CD4-positive, alpha-beta T cell treated with Interleukin-21 for 1 hour (primary cell): Measurements from ENCODE around the gene WDTC1.

Experiments used
- DNase-seq: peaks from one replicate; pipeline ENCODE4 v3.0.0-alpha.2; 2020

Gene WDTC1

DNA sequence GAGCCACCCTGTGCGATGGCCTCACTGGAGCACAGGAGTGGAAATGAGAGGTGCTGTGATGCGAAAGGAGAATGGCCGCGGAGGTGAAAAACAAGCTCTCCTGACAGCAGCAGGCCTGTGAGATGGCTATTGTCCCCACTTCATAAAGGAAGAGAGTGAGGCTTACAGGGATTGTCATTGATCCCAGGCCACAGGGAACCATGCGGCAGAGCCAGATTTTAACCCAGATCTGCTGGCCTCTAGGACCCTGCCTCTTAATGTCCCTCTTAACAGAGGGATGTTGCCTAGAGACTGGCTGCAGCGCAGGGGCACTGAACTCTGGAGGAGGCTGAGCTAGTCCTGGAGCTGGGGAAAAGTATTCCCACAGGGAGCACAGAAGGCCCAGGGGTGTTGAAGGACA lies 104.3 kb downstream of the WDTC1 start:
- DNase-seq, result no peak

DNA sequence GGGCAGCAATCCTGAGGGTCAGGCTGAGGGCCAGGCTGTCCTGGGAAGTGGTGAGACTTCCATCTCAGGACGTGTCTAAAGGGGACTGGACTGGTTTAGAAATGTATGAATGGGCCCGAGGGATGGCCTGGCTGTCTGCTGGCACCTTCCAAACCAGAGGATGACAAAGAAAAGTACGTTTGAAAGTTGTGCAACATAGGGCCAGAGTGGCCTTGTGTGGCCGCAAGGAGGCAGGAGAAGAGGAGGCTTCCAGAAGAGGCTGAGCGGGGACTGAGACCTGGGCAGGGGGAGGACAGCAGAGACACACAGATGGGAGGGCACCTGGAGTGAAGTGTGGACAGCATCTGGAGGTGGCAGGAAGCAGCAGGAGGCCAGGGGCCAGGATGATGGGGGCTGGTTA lies 104.8 kb downstream of the WDTC1 start:
- DNase-seq, result no peak

DNA sequence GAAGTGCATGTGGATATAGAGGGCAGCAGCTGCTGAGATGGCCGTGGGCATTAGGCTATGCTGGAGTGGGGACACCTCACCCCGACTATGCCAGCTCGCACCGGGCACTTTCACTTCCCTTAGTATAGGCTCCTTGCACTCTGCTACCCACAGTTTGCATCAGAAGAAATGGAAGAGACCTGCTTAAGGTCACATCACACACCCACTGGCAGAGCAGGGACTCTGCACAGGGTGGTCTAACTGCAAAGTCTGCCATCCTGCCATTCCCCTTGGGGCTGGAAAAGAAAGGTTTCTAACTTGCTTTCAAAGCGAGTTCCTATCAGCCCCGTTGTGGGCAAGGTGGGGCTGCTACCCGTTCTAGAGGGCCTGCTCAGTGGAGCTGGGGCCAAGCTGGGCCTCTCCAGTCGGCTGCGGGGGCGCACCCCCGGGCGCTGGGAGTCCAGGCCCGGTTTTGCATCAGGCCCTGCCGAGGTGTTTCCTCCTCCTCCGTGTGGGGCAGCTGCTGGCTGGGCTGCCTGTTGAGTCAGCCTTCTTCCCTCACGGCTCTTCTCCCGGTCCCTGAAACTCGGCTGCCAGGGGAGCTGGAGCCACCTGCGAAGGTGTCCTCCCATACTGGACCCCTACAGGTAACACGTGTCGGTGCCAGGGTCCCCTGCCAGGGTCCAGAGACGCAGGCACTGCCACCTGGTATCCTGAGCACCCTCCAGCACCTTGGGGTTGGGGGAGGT lies 107.3 kb downstream of the WDTC1 start, which contains the start of gene SYTL1:
TSS of gene SYTL1 (plus strand) at position 498 of the 728 bp plus-strand sequence. CDS start 3,313 bp downstream, outside the sequence.
- DNase-seq, result peak; percentile 68

DNA sequence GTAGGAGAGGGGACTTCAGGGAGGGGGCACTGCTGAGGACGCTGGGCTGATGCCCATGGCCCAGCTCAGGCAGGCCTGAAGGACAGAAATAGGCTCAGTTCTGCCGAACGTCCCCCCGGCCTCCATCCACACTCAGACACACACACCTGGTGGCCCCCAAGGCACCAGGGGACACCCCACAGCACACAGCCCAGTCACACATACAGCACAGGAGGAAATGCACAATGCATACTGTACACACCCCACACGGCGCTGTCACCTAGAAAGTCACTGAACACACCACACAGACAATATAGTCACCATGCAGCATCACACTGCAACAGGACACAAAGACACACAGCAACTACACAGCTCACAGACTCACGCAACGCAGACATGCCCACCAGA lies 108.0 kb downstream of the WDTC1 start:
- peak; percentile 39 for DNase-seq

DNA sequence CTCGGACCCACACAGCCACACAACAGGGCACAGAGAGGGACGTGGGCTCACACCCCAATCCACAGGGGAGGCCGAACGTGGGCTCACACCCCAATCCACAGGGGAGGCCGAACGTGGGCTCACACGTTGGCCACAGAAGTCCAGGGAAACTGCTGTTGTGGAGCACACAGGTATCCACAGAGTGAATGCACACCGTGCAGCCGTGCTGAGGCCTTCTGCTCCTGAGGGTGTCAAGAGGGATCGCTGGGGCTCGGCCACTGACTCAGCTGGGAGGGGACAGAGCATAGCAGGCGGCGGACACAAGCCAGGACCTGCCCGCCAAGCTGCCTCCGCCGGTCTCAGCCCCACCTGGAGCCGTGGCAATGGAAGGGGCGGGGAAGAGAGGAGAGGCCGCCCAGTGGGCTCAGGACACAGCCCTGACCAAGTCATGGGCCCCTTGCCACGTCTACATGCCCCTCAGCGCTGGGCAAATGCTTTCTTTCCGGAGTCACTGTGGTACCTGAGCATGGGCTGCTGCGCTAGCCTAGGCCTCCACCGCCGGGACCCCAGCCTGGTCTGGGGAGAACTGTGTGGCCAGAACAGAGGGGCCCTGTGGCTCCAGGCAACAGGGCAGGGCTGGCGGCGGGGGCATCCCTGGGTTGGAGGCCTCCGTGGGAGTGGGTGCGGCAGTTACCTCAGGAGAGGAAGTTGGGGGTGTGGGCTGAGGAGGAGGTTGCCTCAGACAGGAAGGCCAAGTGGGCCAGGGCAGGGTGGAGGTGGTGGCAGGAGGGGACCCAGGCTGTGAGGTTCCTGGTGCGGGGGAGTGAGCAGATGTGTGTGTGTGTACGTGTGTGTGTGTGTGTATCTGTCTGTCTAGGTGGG lies 108.6 kb downstream of the WDTC1 start:
- peak; percentile 87 for DNase-seq

DNA sequence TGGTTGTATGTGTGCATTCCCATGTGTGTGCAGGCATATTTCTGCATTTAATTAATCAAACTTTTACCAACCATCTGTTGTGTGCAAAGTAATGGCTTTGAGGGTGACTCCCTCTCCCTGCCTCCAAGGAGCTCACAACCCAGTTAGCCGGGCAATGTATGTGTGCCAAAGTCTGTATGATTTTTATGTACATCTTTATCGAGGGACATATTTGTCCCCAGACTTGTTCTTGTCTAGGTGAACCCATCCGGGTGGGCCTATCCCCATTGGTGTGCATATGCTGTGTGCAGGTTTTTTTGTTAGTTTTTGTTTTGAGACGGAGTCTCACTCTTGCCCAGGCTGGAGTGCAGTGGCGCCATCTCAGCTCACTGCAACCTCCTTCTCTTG lies 109.2 kb downstream of the WDTC1 start:
- DNase-seq, result no peak

DNA sequence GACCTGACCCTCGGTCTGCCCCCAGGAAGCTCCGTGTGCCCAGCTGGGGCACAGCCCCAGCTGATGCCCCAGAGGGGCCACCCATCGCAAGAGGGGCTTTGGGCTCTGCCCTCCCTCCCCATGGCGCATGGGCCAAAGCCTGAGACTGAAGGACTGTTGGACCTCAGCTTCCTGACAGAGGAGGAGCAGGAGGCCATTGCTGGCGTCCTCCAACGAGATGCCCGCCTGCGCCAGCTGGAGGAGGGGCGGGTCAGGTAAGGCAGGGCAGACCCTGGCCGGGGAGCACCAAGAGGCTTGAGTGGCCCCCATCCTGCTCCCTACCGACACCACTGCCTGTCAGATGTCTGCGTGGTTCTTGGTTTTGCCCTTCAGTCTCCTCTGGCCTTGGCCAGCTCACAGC lies 110.8 kb downstream of the WDTC1 start:
- no peak for DNase-seq

DNA sequence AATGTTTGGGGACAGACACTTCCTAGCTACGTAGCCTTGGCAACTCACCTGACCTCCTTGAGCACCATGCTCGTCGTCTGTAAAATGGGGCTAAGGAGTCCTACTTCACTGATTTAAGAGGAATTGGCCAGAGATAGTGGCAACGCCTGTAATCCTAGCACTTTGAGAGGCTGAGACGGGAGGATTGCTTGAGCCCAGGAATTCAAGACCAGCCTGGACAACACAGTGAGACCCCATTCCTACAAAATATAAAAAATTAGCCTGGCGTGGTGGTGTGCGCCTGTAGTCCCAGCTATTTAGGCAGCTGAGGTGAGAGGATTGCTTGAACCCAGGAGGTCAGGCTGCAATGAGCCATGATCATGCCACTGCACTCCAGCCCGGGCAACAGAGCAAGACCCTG lies 111.9 kb downstream of the WDTC1 start:
- no peak for DNase-seq

DNA sequence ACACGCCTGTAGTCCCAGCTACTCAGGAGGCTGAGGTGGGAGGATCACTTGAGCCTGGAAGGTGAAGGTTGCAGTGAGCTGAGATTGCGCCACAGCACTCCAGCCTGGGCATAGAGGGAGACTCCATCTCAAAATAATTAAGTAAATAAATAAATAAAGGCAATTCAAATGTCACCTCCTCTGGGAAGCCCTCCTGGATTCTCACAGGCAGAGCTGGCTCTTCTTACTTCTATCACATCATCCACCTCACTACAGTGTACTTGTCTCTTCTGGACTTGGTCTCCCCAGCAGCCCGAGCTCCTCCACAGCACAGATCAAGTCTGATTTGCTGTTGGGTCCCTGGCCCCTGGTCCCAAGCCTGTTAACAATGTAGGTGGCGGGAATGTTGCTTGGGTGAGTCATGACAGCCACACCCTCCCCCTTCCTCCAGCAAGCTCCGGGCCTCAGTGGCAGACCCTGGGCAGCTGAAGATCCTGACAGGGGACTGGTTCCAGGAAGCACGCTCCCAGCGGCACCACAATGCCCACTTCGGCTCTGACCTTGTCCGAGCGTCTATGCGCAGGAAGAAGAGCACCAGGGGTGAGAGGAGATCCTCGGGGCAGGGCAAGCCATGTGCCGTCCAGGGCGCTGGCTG lies 112.7 kb downstream of the WDTC1 start:
- DNase-seq, result no peak

DNA sequence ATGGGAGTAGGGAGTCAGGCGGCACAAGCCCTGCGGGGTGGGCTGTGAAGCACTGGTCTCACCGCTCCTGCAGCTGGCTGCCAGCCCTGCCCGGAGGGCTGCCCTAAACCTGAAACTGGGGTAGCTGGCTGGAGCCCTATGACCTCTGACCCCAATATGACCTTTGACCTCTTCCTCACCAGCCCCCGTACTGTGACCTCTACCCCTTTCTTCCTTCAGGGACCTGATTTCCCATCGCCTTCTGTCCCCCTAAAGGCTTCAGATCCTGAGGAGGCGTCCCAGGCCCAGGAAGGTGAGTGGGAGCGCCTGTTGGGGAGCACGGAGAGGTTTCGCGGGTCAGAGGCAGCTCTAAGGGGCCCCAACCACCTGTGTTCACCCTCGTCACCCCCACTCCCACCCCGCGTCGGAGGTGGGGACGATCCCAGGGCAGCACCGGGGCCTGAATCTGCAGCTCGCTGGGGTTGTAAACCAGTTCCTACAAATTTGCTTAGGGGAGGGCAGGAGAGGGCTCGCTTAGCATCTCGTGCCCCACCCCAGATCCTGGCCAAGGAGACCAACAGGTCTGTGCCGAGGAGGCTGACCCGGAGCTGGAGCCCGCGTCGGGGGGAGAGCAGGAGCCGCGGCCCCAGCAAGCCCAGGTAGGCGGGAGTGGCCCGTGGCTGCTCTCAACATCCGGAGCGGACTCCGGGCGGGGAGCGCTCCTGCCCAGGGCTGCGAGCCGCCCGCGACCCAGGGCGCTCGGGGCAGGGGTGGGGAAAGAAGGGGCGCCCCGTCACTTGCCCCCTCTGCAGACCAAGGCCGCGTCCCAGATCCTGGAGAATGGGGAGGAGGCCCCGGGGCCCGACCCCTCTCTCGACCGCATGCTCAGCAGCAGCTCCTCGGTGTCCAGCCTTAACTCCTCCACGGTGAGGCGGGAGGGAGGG lies 114.7 kb downstream of the WDTC1 start:
- DNase-seq, result peak; percentile 45

DNA sequence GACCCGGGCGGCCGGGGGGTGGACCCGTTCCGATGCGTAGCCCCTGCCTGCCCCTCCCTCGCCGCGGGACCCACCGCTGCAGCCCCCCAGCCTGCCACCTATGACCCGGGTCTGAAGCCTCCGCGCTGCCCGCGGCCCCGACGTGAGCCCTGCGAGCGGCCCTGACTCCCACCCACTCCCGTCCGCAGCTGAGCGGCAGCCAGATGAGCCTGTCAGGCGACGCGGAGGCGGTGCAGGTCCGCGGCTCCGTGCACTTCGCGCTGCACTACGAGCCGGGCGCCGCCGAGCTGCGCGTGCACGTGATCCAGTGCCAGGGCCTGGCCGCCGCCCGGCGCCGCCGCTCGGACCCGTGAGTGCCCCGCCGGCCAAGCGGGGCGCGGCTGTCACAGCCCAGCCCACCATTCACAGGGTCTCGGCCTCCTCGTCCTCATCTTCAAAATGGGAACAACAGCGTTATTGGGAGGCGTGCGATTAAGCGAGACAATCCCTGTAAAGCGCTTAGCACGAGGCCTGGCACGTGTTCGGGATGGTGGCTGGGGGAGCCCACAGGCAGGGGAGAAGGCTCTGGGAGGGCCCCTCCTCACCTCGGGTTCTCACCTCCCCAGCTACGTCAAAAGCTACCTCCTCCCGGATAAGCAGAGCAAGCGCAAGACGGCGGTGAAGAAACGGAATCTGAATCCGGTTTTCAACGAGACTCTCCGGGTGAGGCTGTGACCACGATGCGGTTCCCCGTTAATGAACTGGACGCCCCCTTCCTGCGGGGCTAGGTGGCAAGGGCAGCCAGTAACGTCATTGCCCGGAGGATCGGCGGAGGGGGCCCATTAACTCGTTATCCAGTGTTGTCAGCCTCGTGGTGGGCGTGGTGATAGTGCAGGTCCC lies 115.6 kb downstream of the WDTC1 start:
- DNase-seq, result no peak

DNA sequence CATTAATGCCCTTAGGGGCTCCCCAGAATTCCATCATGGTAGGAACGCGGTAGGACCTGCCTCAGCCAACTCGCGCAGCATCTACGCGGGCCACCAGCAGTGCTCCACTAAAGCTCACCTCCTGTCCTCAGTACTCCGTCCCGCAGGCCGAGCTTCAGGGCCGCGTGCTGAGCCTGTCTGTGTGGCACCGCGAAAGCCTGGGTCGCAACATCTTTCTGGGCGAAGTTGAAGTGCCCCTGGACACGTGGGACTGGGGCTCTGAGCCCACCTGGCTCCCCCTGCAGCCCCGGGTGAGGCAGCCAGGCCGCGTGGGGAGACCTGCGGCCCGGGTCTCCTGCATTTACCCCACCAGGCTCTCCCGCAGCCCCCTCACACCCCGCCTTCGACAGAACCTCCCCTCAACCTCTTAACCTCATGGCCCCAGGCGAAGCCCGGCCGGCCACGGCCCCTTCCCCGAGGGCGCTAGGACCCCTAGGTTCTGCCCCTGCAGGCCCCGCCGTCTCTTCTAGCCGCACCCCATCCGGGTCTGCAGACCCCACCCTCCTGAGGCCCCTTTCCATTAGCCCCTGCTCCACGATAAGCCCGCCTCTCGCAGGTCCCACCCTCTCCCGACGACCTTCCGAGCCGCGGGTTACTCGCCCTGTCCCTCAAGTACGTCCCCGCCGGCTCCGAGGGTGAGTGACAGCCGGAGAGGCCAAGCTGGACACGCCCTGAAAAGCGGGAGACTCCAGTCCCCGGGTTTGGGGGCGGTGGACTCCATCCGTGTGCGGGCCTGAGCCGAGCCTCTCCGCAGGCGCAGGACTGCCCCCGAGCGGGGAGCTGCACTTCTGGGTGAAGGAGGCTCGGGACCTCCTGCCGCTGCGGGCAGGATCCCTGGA lies 116.5 kb downstream of the WDTC1 start:
- DNase-seq, result no peak

DNA sequence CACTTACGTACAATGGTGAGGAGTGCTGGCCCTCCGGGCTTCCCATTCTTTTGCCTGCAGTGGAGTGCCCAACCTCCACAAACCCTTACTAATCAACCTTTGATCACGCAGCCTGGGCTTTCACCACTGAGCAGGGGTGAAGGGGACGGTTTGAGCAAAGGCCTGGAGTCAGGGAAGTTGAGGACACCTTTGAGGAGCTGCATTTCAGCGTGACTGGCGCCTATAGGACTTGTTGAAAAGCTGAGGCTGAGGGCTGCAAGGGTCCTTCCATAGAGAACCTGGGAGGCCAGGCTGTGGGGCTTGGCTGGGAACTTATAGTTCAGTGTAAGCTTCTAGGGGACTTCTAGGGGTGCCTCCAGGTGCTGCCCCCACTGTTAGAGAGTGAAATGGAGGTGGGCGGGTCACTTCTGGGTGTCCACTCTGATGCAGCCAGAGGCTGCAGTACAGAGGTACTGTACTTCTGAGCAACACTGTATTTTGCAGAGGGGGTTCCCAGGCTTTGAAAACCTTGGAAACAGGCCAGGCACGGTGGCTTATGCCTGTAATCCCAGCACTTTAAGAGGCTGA lies 117.2 kb downstream of the WDTC1 start:
- DNase-seq, result no peak

DNA sequence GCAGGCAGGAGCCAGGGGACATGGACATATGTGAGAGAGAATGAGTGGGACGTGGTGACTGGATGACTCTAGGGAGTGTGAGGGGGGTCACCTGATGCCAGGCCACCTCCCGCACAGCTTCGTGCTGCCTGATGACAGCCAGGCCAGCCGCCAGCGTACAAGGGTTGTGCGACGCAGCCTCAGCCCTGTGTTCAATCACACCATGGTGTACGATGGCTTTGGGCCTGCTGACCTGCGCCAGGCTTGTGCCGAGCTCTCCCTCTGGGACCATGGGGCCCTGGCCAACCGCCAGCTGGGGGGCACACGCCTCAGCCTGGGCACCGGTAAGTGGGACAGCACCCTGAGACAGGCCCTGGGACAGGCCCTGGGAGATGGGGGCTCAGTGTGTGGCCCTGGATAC lies 118.7 kb downstream of the WDTC1 start:
- DNase-seq, result no peak

DNA sequence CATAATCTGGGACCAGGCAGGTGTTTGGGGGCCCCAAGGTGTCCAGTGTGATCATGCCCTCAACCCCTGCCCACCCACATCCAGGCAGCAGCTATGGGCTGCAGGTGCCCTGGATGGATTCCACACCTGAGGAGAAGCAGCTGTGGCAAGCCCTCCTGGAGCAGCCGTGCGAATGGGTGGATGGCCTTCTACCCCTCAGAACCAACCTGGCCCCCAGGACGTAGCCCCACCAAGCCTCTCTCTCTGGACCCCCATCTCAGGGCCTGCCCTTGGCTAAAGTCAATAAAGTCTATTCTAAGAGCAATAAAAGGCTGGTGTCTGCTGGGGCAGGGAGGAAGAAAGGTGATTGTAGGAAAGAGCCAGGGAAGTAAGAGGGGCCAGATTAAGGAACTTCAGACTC lies 119.2 kb downstream of the WDTC1 start:
- DNase-seq, result no peak

DNA sequence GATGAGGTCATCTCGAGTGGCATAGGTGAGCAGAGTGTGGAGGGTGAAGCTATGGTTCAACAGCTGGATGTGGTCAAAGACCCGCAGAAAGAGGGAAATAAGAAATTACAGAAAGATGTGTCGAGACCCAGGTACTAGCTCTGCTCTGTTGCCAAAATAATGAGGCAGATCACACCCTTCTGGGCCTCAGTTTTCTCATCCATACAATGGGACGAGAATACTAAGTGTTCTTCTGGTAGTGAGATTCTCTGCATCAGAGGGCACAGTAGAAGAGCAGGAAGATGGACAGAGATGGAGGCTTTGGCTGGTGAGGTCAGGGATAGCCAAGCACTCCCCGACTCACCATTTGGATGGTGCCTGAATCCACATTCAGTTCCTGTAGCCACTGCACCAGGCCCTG lies 121.3 kb downstream of the WDTC1 start:
- no peak for DNase-seq

DNA sequence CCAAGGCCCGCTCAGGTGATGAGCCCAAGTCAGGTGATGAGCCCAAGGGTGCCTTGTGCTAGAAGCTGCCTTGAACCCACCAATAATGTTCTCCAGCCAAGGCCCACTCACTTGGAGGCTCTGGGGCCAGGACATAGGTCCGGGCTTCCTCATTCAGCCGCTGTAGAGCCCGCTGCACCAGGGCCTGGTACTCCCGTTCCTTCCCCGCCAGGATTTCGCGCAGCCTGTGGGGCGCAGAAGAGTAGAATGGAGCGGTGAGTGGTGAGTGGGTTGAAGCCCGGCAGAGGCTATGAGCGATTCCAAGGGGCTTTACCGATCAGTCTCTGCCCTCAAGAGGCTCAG lies 121.8 kb downstream of the WDTC1 start:
- no peak for DNase-seq

DNA sequence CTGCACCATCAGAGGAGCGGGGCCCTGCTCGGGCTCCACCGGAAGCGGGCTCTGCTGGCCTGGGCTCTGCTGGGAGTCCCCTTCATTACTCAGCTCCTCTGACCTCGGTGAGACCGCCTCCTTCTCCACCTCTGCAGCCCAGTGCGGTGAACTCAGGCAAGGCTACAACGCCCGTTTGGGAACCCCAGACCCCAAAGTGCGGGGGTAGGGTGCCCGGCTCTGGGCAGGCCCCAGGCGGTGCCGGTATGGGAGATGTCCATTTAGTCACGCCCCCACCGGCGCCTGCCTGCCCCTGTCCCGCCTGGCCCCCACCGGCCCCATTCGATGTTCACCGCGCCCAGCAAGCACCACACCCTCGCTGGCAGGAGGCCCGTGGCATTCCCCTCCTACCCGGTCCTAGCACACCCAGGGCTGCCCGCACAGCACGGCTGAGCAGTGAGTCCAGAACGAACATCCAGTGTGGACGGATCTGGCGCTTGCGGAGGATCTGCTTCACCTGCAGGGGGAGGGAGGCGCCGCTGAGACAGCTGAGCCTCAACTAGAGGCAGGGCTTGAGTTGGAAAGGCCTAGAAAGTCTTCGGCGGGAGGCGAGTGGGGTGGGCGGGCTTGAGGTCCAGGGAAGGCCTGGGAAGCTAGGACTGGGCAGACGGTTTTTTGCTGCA lies 122.3 kb downstream of the WDTC1 start:
- peak; percentile 63 for DNase-seq

DNA sequence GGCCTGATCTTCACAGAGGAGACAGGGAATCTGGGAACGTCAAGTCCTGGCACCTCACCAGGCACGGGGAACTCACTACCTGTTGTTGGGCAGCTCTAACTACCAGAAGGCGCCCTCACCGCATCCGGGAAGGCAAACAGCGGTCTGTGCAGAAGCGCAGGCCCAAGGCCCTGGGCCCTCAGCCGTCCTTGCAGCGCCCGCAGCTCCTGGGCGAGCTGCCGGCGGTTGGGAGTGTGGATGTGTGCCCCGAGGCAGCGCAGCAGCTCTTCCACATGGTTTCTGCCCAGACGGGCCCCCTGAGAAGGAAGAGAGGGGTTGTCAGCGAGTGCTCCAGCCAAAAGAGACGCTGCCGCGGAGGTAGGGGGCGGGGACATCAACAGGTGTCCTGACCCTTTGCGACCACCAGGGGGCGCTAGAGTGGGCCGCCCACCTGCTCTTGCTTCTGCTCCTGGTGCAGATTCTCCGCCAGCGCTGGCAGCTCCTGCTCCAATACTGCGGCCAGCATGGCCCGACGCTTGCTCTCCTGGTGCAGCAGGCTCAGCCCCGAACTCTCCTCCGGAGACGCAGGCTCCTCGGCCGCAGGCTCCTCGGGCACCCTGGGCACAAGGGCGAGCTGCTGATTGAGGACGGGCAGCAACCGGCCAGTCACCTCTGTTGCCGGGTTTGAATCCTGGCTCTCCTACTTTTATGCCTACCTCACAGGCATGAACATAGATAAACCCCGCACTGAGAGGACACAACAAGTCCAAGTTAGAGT lies 123.0 kb downstream of the WDTC1 start:
- peak; percentile 85 for DNase-seq
